Measurements from ENCODE around the gene MYO1C.

- TF ChIP-seq JUN (IDR thresholded peaks at IDR 0.05; ENCODE audit: low read depth, low read length) (no peak), KDM1A (IDR thresholded peaks at IDR 0.05; ENCODE audit: borderline replicate concordance, low read length) (no peak), MAFK (IDR thresholded peaks at IDR 0.05; ENCODE audit: low read depth, low read length) (no peak), BRCA1 (IDR thresholded peaks at IDR 0.05; ENCODE audit: low read depth, low read length) (no peak), POLR2AphosphoS5 (IDR thresholded peaks at IDR 0.05; ENCODE audit: low read depth, low read length) (no peak), SAP30 (IDR thresholded peaks at IDR 0.05; ENCODE audit: insufficient read depth, insufficient replicate concordance, low read length) (no peak)
- TF ChIP-seq, protein P1, sequence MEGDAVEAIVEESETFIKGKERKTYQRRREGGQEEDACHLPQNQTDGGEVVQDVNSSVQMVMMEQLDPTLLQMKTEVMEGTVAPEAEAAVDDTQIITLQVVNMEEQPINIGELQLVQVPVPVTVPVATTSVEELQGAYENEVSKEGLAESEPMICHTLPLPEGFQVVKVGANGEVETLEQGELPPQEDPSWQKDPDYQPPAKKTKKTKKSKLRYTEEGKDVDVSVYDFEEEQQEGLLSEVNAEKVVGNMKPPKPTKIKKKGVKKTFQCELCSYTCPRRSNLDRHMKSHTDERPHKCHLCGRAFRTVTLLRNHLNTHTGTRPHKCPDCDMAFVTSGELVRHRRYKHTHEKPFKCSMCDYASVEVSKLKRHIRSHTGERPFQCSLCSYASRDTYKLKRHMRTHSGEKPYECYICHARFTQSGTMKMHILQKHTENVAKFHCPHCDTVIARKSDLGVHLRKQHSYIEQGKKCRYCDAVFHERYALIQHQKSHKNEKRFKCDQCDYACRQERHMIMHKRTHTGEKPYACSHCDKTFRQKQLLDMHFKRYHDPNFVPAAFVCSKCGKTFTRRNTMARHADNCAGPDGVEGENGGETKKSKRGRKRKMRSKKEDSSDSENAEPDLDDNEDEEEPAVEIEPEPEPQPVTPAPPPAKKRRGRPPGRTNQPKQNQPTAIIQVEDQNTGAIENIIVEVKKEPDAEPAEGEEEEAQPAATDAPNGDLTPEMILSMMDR (IDR thresholded peaks at IDR 0.05; ENCODE audit: control extremely low read depth in 1 of 3, insufficient read depth in 1 of 3, low read depth in 1 of 3, low read length in 3 of 3), result no peak
- TF ChIP-seq, protein P2, sequence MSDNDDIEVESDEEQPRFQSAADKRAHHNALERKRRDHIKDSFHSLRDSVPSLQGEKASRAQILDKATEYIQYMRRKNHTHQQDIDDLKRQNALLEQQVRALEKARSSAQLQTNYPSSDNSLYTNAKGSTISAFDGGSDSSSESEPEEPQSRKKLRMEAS (IDR thresholded peaks at IDR 0.05), result no peak
Observed at GRCh38 chr17:1471490-1471889, 21.0 kb downstream of the MYO1C start.
